SK-N-SH (cell line): ENCODE measurements around the gene POU4F1. TPM values are rescaled to one million over a fixed set of nuclear protein-coding genes. Genes with fewer than 3 reads are reported as not detected.

Experiments
- CTCF ChIA-PET: fragments of 300-600, 350-600 bp; formaldehyde crosslinking; extraction: SDS; loops from one replicate; lab custom pipeline; 2021; lab: Yijun Ruan, JAX
- POLR2A ChIA-PET: fragments of 350-600 bp; sonication (Branson Sonifier 250); formaldehyde crosslinking; extraction: SDS; loops from one replicate; lab custom pipeline; 2020; ENCODE audit warnings: antibody characterized with exemption, inconsistent platforms; lab: Yijun Ruan, JAX
- DNase-seq: peaks from one replicate; pipeline ENCODE4 v3.0.0; 2012
- H2AFZ ChIP-seq: fragments of 200-600 bp; sonication (generic); 2 replicates; pipeline ENCODE4 v1.8.1; 2016; ENCODE audit warnings: antibody characterized with exemption, mild to moderate bottlenecking, low read depth
- H3F3A ChIP-seq: fragments of 200-600 bp; sonication (generic); replicated peaks from 2 replicates; pipeline ENCODE3; 2016; ENCODE audit warnings: antibody characterized with exemption, mild to moderate bottlenecking; ENCODE audit not compliant: insufficient read depth
- H3K27ac ChIP-seq, 2 experiments: fragments of 200-500 bp in 1 of 2; fragments of 200-600 bp in 1 of 2; sonication (Bioruptor generic) in 1 of 2; sonication (generic), shearing (Covaris generic) in 1 of 2; 2 replicates each; pipeline versions ENCODE4 v1.5.1 to v1.6.1; 2014 to 2016; ENCODE audit warnings: low read depth in 2 of 2, inconsistent platforms in 1 of 2, low read length in 1 of 2, mild to moderate bottlenecking in 1 of 2, mixed read lengths in 1 of 2
- H3K27me3 ChIP-seq: fragments of 200-600 bp; sonication (generic), shearing (Covaris generic); 2 replicates; pipeline ENCODE4 v1.6.1; 2016; ENCODE audit warnings: mixed run types; ENCODE audit not compliant: insufficient read depth
- H3K36me3 ChIP-seq, 2 experiments: fragments of 200-500 bp in 1 of 2; fragments of 200-600 bp in 1 of 2; sonication (Bioruptor generic) in 1 of 2; sonication (generic) in 1 of 2; replicated peaks in 1 of 2; 2 replicates each; pipeline versions ENCODE3 to v1.5.1; 2014 to 2016; ENCODE audit warnings: low read length in 1 of 2, mild to moderate bottlenecking in 1 of 2; ENCODE audit not compliant: insufficient read depth in 2 of 2, control insufficient read depth in 1 of 2
- H3K4me1 ChIP-seq, 2 experiments: fragments of 200-500 bp in 1 of 2; fragments of 200-600 bp in 1 of 2; sonication (Bioruptor generic) in 1 of 2; sonication (generic), shearing (Covaris generic) in 1 of 2; 2 replicates each; pipeline versions ENCODE4 v1.5.1 to v1.6.1; 2014 to 2016; ENCODE audit warnings: low read depth in 1 of 2, low read length in 1 of 2, mixed run types in 1 of 2; ENCODE audit not compliant: insufficient read depth in 2 of 2, control insufficient read depth in 1 of 2
- H3K4me2 ChIP-seq: fragments of 200-600 bp; sonication (generic), shearing (Covaris generic); 2 replicates; pipeline ENCODE4 v1.6.1; 2017; ENCODE audit warnings: mixed run types
- H3K4me3 ChIP-seq, 2 experiments: fragments of 200-500 bp in 1 of 2; fragments of 200-600 bp in 1 of 2; sonication (Bioruptor generic) in 1 of 2; sonication (generic), shearing (Covaris generic) in 1 of 2; 2 replicates each; pipeline versions ENCODE4 v1.5.1 to v1.8.1; 2014 to 2016; ENCODE audit warnings: low read depth in 2 of 2, inconsistent platforms in 1 of 2, low read length in 1 of 2, mild to moderate bottlenecking in 1 of 2, mixed read lengths in 1 of 2, moderate library complexity in 1 of 2
- H3K79me2 ChIP-seq: fragments of 200-600 bp; sonication (generic); 2 replicates; pipeline ENCODE4 v1.8.1; 2017; ENCODE audit warnings: mild to moderate bottlenecking; ENCODE audit not compliant: insufficient read depth
- H3K9ac ChIP-seq: fragments of 200-600 bp; sonication (generic); 2 replicates; pipeline ENCODE4 v1.6.1; 2017; ENCODE audit warnings: mixed run types
- H3K9me2 ChIP-seq: fragments of 200-600 bp; sonication (generic); 2 replicates; pipeline ENCODE4 v1.6.1; 2017; ENCODE audit warnings: mixed run types
- H3K9me3 ChIP-seq: fragments of 200-600 bp; sonication (generic); 2 replicates; pipeline ENCODE4 v1.6.1; 2017; ENCODE audit warnings: mixed run types, mild to moderate bottlenecking, moderate library complexity
- H4K20me1 ChIP-seq: fragments of 200-600 bp; sonication (generic); 2 replicates; pipeline ENCODE4 v1.6.1; 2017; ENCODE audit warnings: mild to moderate bottlenecking, mixed run types; ENCODE audit not compliant: insufficient read depth
- ELF1 ChIP-seq: IDR thresholded peaks from 2 replicates; pipeline ENCODE4 v1.4.0; 2012
- EP300 ChIP-seq, 2 experiments: IDR thresholded peaks; 2 replicates each; pipeline versions ENCODE4 v1.4.0 to v1.6.1; 2012; ENCODE audit warnings: borderline replicate concordance in 1 of 2, low read depth in 1 of 2, low read length in 1 of 2
- FOXJ3 ChIP-seq: sonication (generic); formaldehyde crosslinking; IDR thresholded peaks from 2 replicates; pipeline ENCODE4 v1.5.1; 2020; ENCODE audit warnings: mild to moderate bottlenecking, missing genetic modification reagents
- FOXM1 ChIP-seq: IDR thresholded peaks from 2 replicates; pipeline ENCODE4 v1.4.0; 2012; ENCODE audit warnings: low read depth, mild to moderate bottlenecking
- GATA2 ChIP-seq: sonication (generic); formaldehyde crosslinking; IDR thresholded peaks from 2 replicates; pipeline ENCODE4 v1.5.0; 2020; ENCODE audit warnings: mild to moderate bottlenecking, missing genetic modification reagents
- IRF3 ChIP-seq: fragments of 150-350 bp; IDR thresholded peaks from 2 replicates; pipeline ENCODE4 v1.6.1; 2016; ENCODE audit warnings: mild to moderate bottlenecking, low read depth, low read length
- JUND ChIP-seq: IDR thresholded peaks from 2 replicates; pipeline ENCODE4 v1.4.0; 2012
- NRF1 ChIP-seq: IDR thresholded peaks from 2 replicates; pipeline ENCODE4 v1.6.1; 2012; ENCODE audit warnings: low read depth, mild to moderate bottlenecking, low read length
- PBX3 ChIP-seq: IDR thresholded peaks from 2 replicates; pipeline ENCODE4; 2012
- POLR2AphosphoS5 ChIP-seq: IDR thresholded peaks from 2 replicates; pipeline ENCODE4 v1.6.1; 2012; ENCODE audit warnings: low read depth, low read length
- RAD21 ChIP-seq: IDR thresholded peaks from 2 replicates; pipeline ENCODE4 v1.6.1; 2012; ENCODE audit warnings: mild to moderate bottlenecking, low read length
- RFX5 ChIP-seq: IDR thresholded peaks from 2 replicates; pipeline ENCODE4 v1.6.1; 2012; ENCODE audit warnings: mild to moderate bottlenecking, improper control_type of control experiment, low read length
- RXRA ChIP-seq: IDR thresholded peaks from 2 replicates; pipeline ENCODE4 v1.4.0; 2012; ENCODE audit warnings: low read depth, mild to moderate bottlenecking, borderline replicate concordance
- TCF12 ChIP-seq: IDR thresholded peaks from 2 replicates; pipeline ENCODE4 v1.4.0; 2012
- USF1 ChIP-seq: IDR thresholded peaks from 2 replicates; pipeline ENCODE4 v1.4.0; 2012; ENCODE audit warnings: low read depth, borderline replicate concordance
- USF2 ChIP-seq: fragments of 150-350 bp; IDR thresholded peaks from 2 replicates; pipeline ENCODE4 v1.6.1; 2017; ENCODE audit warnings: antibody characterized with exemption, low read length, low read depth, borderline replicate concordance
- ZBTB33 ChIP-seq: IDR thresholded peaks from 2 replicates; pipeline ENCODE4 v1.4.0; 2012; ENCODE audit warnings: low read depth, borderline replicate concordance
- WGBS: methylation state at CpG from one replicate; pipeline ENCODE4 v1.1.6; 2017; ENCODE audit warnings: low lambda C conversion rate; 5-methylcytosine and 5-hydroxymethylcytosine counted together
- polyA plus RNA-seq, 3 experiments: library from polyadenylated mRNA; depleted of rRNA; stranded (reverse); fragments of >200 nt; gene quantifications; 2 replicates each; pipeline ENCODE4 v1.2.3, GENCODE V29; 2012

Gene POU4F1
- polyA plus RNA-seq, 1 of the 3 experiments (the other 2 are of a cell fraction), result not detected

GRCh38 chr13:78601874-78602560 lies 1.3 kb downstream of the POU4F1 start:
- CTCF ChIA-PET, result no interaction called here
- Histone ChIP-seq H3K4me1 (peaks cover 0 to 11% of the 10 kb centered on the region in 2 experiments; a peak in 1 of 4 replicates), H4K20me1 (no peaks in the 10 kb centered on the region), H3K9ac (no peak overlapping the region), H2AFZ (no peak overlapping the region), H3K79me2 (no peaks in the 10 kb centered on the region), H3K9me3 (no peaks in the 10 kb centered on the region), H3K27ac (no peak overlapping the region), H3K36me3 (no peaks in the 10 kb centered on the region), H3K27me3 (peaks cover 93% of the 10 kb centered on the region), H3K4me2 (no peak overlapping the region), H3K9me2 (no peaks in the 10 kb centered on the region), H3K4me3 (no peak overlapping the region; a peak in 1 of 4 replicates), H3F3A (peaks cover 4% of the 10 kb centered on the region)
- peak; percentile 54 for DNase-seq
- TF ChIP-seq USF1, result no peak
- no peak for TF ChIP-seq ELF1
- no peak for TF ChIP-seq USF2
- no peak for TF ChIP-seq FOXM1
- TF ChIP-seq ZBTB33, result no peak
- TF ChIP-seq POLR2AphosphoS5, result no peak
- TF ChIP-seq JUND, result no peak
- no peak for TF ChIP-seq TCF12
- no peak for TF ChIP-seq PBX3
- no peak for TF ChIP-seq RFX5
- TF ChIP-seq IRF3, result no peak
- no peak for TF ChIP-seq RAD21
- no peak for TF ChIP-seq EP300 (IDR thresholded peaks at IDR 0.05; ENCODE audit: borderline replicate concordance in 1 of 2, low read depth in 1 of 2, low read length in 1 of 2)
- no peak for TF ChIP-seq FOXJ3 (CRISPR knock-in tag)
- no peak for TF ChIP-seq RXRA
- no peak for TF ChIP-seq NRF1
- TF ChIP-seq GATA2 (CRISPR knock-in tag), result no peak
- WGBS, result 42% methylated on average over 35 of the region's 112 CpGs
- POLR2A ChIA-PET, result no interaction called here
